Activated CD4-positive, CD25-positive, alpha-beta regulatory T cell (primary cell): Measurements from ENCODE around the gene ZDHHC11.
"Not testable (repeated sequence)": the region's sequence is repeated elsewhere in the genome, so short reads cannot be mapped to it uniquely, and the experiment has no call there.

ENCODE experiments used
- DNase-seq, 4 experiments: peaks; one replicate each; lab custom pipeline; 2025; lab: John Stamatoyannopoulos, UW

ZDHHC11 gene

DNA sequence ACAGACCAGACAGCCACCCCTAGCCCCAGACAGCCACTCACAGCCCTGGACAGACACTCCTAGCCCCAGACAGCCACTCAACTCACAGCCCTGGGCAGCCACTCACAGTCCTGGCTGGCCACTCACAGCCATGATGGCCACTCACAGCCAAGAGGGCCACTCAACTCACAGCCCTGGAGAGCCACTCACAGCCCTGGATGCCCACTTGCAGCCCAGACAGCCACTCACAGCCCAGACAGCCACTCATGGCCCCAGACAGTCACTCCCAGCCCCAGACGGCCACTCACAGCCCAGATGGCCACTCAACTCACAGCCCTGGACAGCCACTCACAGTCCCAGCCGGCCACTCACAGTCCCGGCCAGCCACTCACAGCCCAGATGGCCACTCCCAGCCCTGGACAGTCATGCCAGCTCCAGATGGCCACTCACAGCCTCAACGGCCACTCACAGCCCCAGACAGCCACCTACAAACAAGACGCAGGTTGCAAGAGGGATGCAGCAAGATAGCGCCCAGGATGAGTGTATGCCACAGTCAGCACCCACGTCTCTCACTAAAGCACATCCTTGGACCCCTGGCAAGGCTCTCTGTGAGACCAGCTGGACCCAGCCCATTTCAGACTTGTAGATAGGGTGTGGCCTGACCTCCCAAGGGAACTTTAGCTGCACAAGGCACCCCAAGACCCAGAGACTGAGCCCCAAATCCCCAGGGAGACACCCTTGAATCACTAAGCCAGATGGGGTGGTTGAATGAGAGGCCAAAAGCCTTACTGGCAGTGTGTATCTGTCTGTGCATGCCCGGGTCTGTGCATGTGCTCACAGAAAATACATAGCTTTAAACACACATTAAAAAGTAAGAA, 88.7 kb downstream of the ZDHHC11 start:
- no peak for DNase-seq

DNA sequence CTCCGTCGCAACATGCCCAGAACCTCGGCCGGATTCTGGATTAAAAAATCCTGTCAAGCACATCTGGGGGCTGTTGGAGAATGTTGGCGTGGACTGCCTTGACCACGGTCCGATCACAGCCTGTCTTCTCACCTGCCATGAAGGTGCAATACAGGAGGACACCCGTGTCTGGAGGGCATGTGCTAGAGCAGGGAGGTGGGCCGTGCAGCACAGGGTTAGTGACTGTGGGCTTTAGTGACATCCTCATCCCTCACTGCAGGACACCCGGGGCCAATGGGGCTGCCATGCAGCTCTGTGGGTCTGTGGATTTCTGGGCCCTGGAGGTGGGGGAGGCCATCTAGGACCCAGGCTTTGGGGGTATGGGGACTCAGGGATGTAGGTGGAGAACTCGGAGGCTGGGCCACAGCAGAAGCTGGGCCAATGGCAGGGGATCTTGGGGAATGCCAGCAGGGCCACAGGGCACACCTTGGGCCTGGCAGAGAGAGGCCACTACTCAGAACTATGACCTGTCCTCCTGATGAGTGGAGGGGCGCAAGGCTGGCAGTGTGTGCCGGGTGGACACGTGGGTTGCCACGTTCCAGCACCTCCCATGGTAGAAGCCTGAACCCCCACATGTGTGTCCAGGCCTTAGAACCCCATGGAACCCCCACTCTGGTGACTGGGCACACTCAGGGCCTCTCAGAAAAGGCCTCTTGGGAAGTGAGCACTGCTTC, 89.6 kb downstream of the ZDHHC11 start:
- DNase-seq: no peak

DNA sequence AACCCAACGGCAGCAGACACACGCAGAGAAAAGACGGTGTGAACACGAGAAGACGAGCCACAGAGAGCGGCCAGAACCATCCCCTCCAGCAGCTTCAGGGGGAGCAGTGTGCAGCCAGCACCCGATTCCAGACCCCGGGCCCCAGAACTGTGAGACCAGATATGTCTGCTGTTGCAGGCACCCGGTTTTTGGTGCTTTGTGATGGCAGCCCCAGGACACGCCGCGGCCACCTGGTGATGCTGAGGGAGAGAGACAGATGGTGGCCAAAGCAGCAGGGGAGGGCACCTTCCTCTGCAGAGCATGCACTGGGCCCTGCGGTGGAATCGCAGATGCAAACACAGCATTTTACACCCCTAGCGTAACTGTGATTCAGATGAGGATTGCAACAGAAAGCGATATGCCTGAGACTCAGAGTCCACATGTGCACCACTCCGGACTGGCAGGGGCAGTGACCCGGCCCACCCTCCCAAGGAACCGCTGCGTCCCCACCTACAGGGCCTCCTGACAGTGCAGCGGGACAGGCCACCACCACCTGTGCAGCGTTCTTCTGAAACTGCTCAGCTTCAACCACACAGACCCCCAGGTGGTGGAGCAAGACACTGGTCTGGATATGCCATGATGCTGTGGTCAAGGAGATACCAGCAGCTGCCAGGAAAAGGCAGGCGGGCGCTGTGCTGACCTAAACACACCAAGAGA, 90.3 kb downstream of the ZDHHC11 start:
- DNase-seq: no peak

DNA sequence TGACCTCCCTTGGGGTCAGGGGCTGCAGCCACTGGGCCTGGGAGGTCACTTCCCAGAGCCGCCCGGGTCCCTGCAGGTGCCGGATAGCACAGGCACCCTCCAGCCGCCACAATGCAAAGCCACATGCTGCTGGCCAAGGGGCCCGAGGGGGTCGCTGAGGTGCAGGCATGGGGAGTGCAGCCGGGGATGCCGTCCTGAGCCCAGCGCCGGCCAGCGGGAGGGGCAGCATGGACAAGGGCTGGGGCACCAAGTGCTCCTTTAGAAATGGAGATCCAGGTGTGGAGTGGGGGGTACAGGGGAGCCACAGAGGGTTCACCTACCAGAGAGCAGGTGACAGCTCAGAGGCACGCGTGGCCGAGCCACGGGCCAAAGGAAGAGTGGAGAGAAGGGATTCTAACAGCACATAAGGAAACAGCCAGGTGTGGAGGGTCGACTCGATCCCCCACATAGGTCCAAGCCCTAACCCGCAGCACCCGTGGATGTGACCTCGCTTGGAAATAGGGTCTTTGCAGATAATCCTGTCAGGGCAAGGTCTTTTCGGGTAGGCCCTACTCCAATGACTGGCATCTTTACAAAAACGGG, 90.9 kb downstream of the ZDHHC11 start:
- DNase-seq: no peak

DNA sequence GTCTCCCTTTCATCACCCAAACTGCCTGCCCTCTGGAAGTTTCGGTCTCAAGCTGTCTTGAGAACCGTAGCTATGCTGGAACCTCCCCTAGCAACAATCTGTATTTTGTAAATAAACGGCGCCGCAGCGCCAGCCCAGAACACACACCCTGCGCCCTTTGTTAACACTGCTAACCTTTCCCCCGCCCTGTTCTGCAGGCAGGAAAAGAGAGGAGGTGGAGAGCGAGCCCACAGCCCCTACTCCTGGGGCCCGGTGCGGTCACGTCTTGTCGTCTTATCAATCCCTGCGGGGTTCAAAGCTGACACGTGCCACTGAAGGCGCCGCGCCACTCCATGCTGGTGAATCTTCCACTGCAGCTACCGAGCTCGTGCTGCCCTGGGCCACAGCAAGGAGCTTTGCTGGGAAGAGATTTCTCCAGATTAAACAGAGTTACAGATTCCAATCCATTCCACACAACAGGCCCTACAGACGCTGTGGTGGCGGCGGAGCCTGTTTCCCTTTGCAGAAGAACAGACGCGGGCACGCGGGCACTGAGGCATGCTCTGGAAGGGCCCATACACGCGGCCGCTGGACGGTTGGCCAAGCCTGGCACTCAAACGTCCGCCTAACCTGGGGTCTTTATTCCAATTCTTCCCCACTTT, 91.6 kb downstream of the ZDHHC11 start:
- DNase-seq: no peak

DNA sequence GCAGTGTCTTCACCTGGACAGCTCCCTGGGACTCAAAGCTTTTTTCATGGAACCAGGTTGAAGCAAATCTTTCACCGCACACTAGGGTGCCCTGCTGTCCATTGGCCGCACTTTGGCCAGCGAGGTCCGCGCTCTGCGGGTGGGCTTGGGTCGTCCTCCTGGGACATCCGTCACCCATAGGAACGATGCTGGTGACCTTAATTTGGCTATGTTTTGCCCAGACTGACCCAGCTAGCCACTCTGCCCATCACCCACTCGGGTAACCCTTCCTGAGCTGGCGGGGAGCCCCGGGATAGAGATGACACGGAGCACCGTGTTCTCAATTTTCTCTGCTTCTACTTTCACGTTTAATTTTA, 92.1 kb downstream of the ZDHHC11 start:
- no peak for DNase-seq

DNA sequence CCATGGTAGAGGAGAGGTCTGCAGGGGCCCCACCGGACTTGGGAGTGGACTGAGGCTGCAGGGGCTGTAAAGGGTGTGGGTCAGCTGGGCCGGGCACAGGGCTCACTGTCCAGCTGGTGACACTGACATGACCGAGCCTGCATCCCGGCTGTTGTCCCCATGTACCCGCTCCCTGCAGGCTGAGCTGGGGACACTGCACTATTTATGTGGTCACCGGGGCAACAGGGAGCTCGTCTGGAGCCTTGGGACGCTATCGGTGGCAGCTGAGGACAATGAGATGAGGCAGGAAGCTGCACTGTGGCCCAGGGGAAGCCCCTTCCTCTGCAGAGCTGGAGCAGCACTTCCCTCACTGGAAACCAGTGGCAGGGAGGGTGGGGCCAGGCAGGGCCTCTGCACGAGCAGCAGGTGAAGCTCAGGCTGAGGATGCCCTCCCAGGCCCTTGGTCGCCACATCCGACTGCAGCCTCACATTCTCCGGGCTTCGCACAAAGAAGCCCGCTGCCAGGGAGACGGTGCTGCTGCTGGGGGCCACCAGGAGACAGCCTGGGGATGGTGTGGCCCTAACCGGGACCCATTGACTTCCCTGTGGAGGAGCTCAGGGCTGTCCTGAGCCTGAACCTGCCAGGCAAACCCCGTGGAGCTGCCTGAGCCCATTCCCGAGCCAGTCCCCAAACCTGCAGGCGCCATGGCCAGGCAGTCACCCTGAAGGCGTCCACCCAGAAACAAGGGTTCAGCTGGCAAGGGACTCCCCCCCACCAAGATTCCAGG, 92.7 kb downstream of the ZDHHC11 start:
- DNase-seq: no peak

DNA sequence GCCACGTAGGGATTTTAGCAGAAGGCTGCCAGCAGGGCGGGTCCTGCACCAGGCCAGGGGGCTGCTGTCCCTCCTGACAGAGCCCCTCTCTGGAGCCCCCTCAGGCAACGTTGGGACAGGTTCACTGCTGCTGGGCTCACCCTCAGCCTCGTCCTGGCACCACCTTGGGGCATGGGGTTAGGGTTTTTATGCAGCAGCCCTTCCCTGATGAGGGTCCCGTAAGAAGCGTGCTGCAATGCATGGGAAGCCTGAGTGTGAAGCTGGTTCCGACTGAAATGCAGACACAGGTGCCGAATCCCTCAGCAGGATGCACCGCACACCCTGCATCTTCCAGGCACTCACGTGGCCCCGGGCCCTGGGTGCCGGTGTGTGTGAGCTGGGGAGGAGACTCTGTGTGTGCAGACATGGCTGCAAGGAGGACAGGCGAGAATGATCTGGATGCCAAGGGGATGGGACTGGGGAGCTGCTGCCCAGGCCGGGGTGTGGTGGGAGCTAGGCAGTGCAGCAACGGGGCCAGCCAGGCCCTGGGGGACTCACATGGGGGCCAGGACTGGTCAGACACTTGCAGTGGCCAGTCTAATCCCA, 93.3 kb downstream of the ZDHHC11 start:
- no peak for DNase-seq

DNA sequence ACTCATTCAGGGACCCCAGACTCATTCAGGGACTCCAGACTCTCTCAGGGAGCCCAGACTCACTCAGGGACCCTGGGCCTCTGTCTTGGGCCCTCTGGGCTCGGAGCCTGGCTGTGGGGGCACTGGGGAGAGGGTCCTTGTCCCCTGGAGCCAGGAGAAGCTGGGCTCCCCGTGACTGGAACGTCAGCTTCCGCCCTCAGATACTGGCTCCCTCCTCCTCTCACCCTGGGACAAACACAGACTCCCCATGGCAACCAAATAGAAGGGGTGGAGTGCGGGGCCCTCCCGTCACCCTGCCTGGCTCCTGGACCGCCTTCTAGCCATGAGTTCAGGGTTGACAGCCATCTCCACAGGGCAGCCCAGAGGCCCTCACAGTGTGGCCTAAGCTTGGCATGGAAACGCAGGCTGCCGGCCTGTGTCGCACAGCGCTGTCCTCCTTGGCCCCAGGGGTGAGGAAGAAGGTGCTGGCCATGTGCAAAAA, 93.9 kb downstream of the ZDHHC11 start:
- DNase-seq: no peak

DNA sequence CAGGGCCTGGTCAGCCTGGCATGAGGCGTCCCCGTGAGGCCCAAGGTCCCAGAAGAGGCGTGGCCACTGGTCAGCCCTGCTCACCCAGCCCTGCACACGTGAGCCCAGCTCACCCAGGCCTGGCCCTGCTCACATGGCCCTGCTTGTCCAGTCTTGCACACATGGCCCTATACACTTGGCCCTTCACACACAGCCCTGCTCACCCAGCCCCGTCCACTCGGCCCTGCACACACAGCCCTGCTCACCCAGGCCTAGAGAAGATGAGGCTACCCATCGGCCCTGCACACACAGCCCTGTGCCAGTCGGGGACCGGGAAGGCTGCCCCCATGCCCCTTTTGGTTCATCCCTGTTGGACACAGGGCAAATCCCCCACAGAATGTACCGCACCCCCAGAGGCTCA, 94.6 kb downstream of the ZDHHC11 start:
- DNase-seq: no peak

DNA sequence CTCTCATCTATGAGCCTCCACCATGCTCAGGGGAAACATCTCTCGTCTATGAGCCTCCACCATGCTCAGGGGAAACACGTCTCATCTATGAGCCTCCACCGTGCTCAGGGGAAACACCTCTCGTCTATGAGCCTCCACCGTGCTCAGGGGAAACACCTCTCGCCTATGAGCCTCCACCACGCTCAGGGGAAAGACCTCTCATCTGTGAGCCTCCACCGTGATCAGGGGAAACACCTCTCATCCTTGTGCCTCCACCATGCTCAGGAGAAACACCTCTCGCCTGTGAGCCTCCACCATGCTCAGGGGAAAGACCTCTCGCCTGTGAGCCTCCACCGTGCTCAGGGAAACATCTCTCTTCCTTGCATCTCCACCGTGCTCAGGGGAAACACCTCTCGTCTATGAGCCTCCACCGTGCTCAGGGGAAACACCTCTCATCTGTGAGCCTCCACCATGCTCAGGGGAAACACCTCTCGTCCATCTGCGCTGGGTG, 96.6 kb downstream of the ZDHHC11 start:
- DNase-seq: not testable (repeated sequence)

DNA sequence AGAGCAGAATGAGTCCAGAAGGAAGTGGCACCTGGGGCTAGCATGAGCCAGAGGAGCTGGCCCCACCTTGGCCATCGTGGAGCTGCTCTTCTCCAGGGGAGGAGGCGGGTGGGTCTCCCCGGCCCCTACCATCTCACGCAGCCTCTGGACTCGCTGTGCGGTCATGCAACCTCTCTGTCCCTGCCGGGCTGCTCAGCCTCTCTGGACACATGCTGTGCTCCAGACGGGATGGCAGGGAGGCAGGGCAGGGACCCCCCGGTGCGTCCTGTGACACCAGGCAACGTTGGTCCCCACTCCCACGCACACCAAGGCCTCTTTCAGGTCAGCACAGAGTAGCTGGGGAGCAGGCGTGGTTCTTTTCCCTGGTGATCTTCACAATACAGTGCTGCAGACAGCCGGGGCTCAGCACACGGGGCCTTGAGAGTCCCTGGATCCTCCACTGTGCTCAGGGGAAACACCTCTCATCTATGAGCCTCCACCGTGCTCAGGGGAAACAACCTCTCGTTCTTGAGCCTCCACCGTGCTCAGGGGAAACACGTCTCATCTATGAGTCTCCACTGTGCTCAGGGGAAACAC, 97.1 kb downstream of the ZDHHC11 start:
- DNase-seq: not testable (repeated sequence)

DNA sequence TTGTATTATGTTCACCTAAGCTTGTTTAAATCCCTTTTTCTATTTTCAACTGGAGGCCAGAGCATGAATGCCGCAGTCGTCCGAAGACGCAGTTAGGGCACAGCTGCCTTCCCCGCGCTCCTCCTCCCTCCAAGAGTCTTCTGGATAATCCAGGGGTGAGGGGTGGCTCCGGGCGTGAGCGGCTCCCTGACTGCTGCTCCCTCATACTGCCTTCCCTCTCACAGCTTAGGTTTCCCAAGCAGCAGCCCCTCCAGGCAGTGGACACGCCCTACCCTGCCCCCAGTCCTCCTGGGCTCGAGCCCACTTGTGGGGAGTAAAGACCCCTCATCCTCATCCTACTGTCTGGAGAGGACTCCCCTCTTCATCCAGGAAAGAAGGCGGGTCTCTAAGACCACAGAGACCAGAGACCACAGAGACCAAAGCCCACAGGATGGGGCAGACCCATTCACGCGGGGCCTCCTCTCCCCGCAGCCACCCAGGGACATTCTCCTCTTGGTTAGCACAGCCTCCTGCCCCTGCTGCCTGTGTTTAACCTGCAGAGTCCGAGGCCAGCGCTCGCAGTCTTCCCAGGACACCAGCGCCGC, 98.2 kb downstream of the ZDHHC11 start:
- DNase-seq: not testable (repeated sequence)

DNA sequence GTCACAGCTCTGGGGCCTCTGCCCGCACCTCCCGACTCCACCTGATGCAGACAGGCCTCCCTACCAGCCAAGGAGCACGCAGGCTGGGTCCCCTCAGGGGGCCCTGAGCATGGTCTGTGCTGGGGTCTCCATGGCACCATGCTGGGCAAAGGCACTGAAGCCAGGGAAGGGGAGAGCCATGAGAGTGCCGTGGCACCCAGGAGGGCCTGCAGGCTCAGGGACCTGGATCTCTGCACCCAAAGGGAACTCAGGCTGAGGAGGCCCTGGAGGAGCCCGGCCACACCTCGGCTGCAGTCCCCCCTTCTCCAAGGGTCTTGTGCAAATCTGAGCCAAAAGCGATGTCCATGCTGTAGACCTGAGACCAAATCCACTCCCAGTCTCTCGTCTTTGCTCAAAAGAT, 98.8 kb downstream of the ZDHHC11 start:
- not testable (repeated sequence) for DNase-seq

DNA sequence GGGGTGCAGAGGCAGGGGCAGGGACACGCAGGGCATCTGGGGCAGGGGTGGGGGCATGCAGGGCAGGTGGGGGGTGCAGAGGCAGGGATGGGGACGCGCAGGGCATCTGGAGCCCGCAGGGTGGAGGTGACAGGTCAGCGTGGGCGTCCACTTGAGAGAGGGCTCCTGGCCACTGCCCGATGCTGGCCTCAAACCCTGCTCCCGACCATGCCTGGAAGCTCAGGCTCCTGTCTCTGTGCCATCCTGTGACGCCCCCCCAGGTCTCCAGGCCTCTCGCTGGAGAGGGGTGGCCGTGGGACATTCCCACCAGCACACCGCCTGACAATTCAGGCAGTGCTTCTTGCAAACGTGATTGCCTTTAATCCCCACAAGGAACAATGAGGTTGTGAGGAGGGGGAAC, 99.3 kb downstream of the ZDHHC11 start:
- DNase-seq: no peak

DNA sequence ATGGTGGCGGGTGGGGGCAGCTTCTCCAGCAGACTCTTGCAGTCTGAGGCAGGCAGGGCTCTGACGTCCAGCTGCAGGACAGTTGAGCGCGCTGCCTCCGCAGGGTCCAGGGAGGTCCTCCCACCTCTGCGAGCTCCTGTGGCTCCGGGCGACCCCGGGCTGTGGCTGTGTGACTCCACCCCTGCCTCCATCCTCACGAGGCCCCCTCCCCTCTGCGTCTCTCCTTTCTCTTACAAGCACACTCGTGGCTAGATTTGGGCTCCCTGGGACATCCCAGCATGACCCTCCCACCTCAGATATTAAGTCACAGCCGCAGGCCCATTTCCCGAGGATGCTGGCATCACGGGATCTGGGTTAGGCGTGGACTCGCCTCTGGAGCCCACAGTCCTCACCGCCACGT, 100.6 kb downstream of the ZDHHC11 start:
- DNase-seq: not testable (repeated sequence)

DNA sequence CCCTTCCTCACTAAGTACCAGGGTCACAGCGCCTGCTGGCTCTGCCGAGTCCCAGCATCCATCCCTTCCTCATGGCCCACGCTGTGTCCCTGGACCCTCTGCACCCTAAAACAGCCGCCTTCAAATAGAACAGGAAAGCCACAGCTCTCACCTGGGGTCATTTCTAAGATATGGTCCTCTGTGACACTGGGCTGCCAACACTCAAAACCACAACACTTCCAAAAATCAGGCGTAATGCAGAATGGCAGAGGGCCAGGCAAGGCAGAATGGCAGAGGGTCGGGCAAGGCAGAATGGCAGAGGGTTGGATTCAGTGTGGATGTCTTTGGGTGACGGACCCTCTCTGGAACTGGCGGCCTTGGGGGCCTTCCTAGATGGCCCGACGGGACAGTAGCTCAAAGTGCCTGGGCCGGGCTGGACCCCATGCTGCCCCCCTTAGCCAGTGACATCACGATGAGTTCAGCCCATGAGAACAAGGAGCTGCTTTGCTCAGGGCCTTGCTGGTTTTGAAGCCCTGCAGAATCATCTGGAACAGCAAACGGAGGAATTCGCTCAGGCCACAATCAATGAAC, 101.6 kb downstream of the ZDHHC11 start:
- no peak for DNase-seq

DNA sequence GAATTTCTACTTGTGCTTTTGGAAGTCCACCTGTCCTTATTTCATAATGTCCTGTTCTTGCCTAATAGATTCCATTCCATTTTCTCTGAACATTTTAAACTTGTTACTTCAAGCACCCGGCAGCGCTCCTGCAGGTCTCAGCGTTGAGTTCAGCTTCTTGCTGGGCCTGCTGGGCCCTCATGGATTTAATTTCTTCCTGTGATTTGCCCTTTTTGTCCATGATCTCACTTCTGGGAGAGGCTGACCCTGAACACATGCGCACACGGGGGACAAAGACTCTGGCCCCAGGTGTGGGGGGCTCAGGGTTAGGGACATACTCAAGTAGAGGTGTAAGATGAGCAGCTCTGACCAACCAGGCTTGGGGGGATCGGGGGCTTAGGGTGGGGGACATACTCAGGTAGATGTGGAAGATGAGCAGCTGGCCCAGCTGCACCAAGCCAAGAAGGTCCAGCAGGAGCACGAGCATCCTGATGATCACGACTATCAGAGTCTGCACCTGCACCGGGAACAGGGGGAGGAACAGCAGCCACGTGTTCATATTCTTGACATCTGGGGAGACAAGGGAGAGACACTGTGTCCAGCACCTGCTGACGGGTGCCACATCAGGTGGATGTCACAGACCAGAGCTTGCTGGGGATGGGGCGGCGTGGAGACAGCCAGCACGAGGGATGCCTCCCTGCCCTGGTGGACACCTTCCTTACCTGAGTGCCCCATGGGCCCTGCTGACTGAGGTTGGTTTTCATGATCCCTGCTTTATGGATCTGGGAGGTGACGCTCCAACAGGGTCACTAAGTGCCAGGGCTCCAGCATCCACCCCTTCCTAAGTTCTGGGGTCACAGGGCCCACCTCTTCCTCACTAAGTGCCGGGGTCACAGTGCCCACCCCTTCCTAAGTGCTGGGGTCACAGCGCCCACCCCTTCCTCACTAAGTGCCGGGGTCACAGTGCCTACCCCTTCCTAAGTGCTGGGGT, 102.5 kb downstream of the ZDHHC11 start:
- not testable (repeated sequence) for DNase-seq
